ENCODE measurements around the gene TMEM150B. TPM values are rescaled to one million over a fixed set of nuclear protein-coding genes. Genes with fewer than 3 reads are reported as not detected.

TMEM150B gene
- total and polyA plus RNA-seq, 10 donors: 1.7 to 34.1 (median 7.8) TPM

Other genes starting within 250 kb of the TMEM150B start
- 1 to 10 TPM in 5 of 7 donors, under 1 TPM in 1, not detected in 1; 0.37 to 3.4 (median 2.2) TPM for gene EPS8L1, start 249.5 kb downstream of the TMEM150B start, total RNA-seq
- gene EPS8L1, start 249.5 kb downstream of the TMEM150B start, polyA plus RNA-seq: 1 to 10 TPM; 5.2 to 5.3 (median 5.3) TPM
- gene PPP1R12C, start 207.7 kb downstream of the TMEM150B start, total RNA-seq: 100 to 1,000 TPM in 5 of 7 donors, 10 to 100 TPM in 2; 88.2 to 193 (median 129) TPM
- 100 to 1,000 TPM in 2 of 3 donors, 10 to 100 TPM in 1; 98.2 to 292 (median 263) TPM for gene PPP1R12C, start 207.7 kb downstream of the TMEM150B start, polyA plus RNA-seq
- gene TNNT1, start 176.1 kb downstream of the TMEM150B start, total RNA-seq: 1 to 10 TPM in 4 of 7 donors, not detected in 3; 1.3 to 5.4 (median 2.6) TPM
- 1 to 10 TPM in 1 of 3 donors, under 1 TPM in 2; 0.26 to 6.2 (median 0.94) TPM for gene TNNT1, start 176.1 kb downstream of the TMEM150B start, polyA plus RNA-seq
- gene TNNI3, start 167.6 kb downstream of the TMEM150B start, total RNA-seq: not detected
- under 1 TPM; 0.15 to 0.74 (median 0.70) TPM for gene TNNI3, start 167.6 kb downstream of the TMEM150B start, polyA plus RNA-seq
- gene DNAAF3, start 158.7 kb downstream of the TMEM150B start, total RNA-seq: 1 to 10 TPM in 2 of 7 donors, under 1 TPM in 3, not detected in 2; 0.68 to 1.1 (median 0.76) TPM
- gene DNAAF3, start 158.7 kb downstream of the TMEM150B start, polyA plus RNA-seq: under 1 TPM; 0.28 to 0.45 (median 0.36) TPM
- 1 to 10 TPM in 1 of 7 donors, not detected in 6; 1.4 TPM for gene SYT5, start 145.1 kb downstream of the TMEM150B start, total RNA-seq
- under 1 TPM; 0.06 to 0.23 (median 0.13) TPM for gene SYT5, start 145.1 kb downstream of the TMEM150B start, polyA plus RNA-seq
- 10 to 100 TPM; 36.8 to 97.9 (median 53.8) TPM for gene PTPRH, start 115.8 kb downstream of the TMEM150B start, total RNA-seq
- gene PTPRH, start 115.8 kb downstream of the TMEM150B start, polyA plus RNA-seq: 10 to 100 TPM in 2 of 3 donors, 1 to 10 TPM in 1; 6.5 to 31.7 (median 14.9) TPM
- 10 to 100 TPM in 3 of 7 donors, 1 to 10 TPM in 4; 7.5 to 11.7 (median 9.6) TPM for gene TMEM86B, start 96.6 kb downstream of the TMEM150B start, total RNA-seq
- 10 to 100 TPM; 11.8 to 31.5 (median 28.2) TPM for gene TMEM86B, start 96.6 kb downstream of the TMEM150B start, polyA plus RNA-seq
- gene PPP6R1, start 66.3 kb downstream of the TMEM150B start, total RNA-seq: 100 to 1,000 TPM; 113 to 150 (median 133) TPM
- 10 to 100 TPM; 49.2 to 90.5 (median 65.1) TPM for gene PPP6R1, start 66.3 kb downstream of the TMEM150B start, polyA plus RNA-seq
- 10 to 100 TPM; 14.2 to 26.8 (median 17.6) TPM for gene HSPBP1, start 45.2 kb downstream of the TMEM150B start, total RNA-seq
- 10 to 100 TPM; 14.2 to 27.0 (median 26.4) TPM for gene HSPBP1, start 45.2 kb downstream of the TMEM150B start, polyA plus RNA-seq
- 1 to 10 TPM in 5 of 7 donors, under 1 TPM in 2; 0.79 to 2.9 (median 1.7) TPM for gene BRSK1, start 41.3 kb downstream of the TMEM150B start, total RNA-seq
- gene BRSK1, start 41.3 kb downstream of the TMEM150B start, polyA plus RNA-seq: 1 to 10 TPM in 2 of 3 donors, under 1 TPM in 1; 0.70 to 1.5 (median 1.0) TPM
- 10 to 100 TPM; 10.5 to 18.1 (median 12.8) TPM for gene KMT5C, start 14.5 kb upstream of the TMEM150B start, total RNA-seq
- 10 to 100 TPM in 1 of 3 donors, 1 to 10 TPM in 2; 5.7 to 12.2 (median 7.8) TPM for gene KMT5C, start 14.5 kb upstream of the TMEM150B start, polyA plus RNA-seq
- gene COX6B2, start 29.4 kb upstream of the TMEM150B start, total RNA-seq: 1 to 10 TPM in 1 of 7 donors, under 1 TPM in 4, not detected in 2; 0.30 to 1.6 (median 0.63) TPM
- gene COX6B2, start 29.4 kb upstream of the TMEM150B start, polyA plus RNA-seq: under 1 TPM in 2 of 3 donors, not detected in 1; 0.06 to 0.08 TPM
- gene GARIN5B, start 37.9 kb upstream of the TMEM150B start, total RNA-seq: not detected
- gene GARIN5B, start 37.9 kb upstream of the TMEM150B start, polyA plus RNA-seq: not detected
- under 1 TPM in 1 of 7 donors, not detected in 6; 0.23 TPM for gene IL11, start 45.1 kb upstream of the TMEM150B start, total RNA-seq
- gene IL11, start 45.1 kb upstream of the TMEM150B start, polyA plus RNA-seq: under 1 TPM in 2 of 3 donors, not detected in 1; 0.04 to 0.06 TPM
- gene TMEM190, start 51.5 kb upstream of the TMEM150B start, total RNA-seq: not detected
- gene TMEM190, start 51.5 kb upstream of the TMEM150B start, polyA plus RNA-seq: under 1 TPM in 1 of 3 donors, not detected in 2; 0.20 TPM
- 1 to 10 TPM; 3.7 to 8.8 (median 5.0) TPM for gene TMEM238, start 59.0 kb upstream of the TMEM150B start, total RNA-seq
- under 1 TPM in 2 of 3 donors, not detected in 1; 0.17 to 0.32 TPM for gene TMEM238, start 59.0 kb upstream of the TMEM150B start, polyA plus RNA-seq
- 1,000 to 10,000 TPM in 5 of 7 donors, 100 to 1,000 TPM in 2; 581 to 2,029 (median 1,447) TPM for gene RPL28, start 60.6 kb upstream of the TMEM150B start, total RNA-seq
- gene RPL28, start 60.6 kb upstream of the TMEM150B start, polyA plus RNA-seq: 1,000 to 10,000 TPM; 3,566 to 4,833 (median 4,082) TPM
- gene UBE2S, start 82.4 kb upstream of the TMEM150B start, total RNA-seq: 10 to 100 TPM; 14.4 to 40.8 (median 23.8) TPM
- 10 to 100 TPM in 2 of 3 donors, 1 to 10 TPM in 1; 4.9 to 18.7 (median 11.8) TPM for gene UBE2S, start 82.4 kb upstream of the TMEM150B start, polyA plus RNA-seq
- under 1 TPM in 1 of 7 donors, not detected in 6; 0.27 TPM for gene SHISA7, start 118.0 kb upstream of the TMEM150B start, total RNA-seq
- under 1 TPM in 1 of 3 donors, not detected in 2; 0.03 TPM for gene SHISA7, start 118.0 kb upstream of the TMEM150B start, polyA plus RNA-seq
- gene ISOC2, start 136.3 kb upstream of the TMEM150B start, total RNA-seq: 10 to 100 TPM; 38.6 to 85.0 (median 54.5) TPM
- 10 to 100 TPM; 55.6 to 98.7 (median 64.5) TPM for gene ISOC2, start 136.3 kb upstream of the TMEM150B start, polyA plus RNA-seq
- not detected for gene C19orf85, start 139.4 kb upstream of the TMEM150B start, total RNA-seq
- not detected for gene C19orf85, start 139.4 kb upstream of the TMEM150B start, polyA plus RNA-seq
- gene ZNF628, start 151.3 kb upstream of the TMEM150B start, total RNA-seq: 10 to 100 TPM in 3 of 7 donors, 1 to 10 TPM in 4; 4.4 to 13.6 (median 9.7) TPM
- 1 to 10 TPM; 1.4 to 8.2 (median 1.7) TPM for gene ZNF628, start 151.3 kb upstream of the TMEM150B start, polyA plus RNA-seq
- 10 to 100 TPM in 1 of 7 donors, 1 to 10 TPM in 6; 1.9 to 10.3 (median 6.9) TPM for gene NAT14, start 159.8 kb upstream of the TMEM150B start, total RNA-seq
- gene NAT14, start 159.8 kb upstream of the TMEM150B start, polyA plus RNA-seq: 10 to 100 TPM; 13.8 to 17.7 (median 15.5) TPM
- 10 to 100 TPM; 11.0 to 30.6 (median 24.1) TPM for gene SSC5D, start 163.1 kb upstream of the TMEM150B start, total RNA-seq
- 1 to 10 TPM in 2 of 3 donors, under 1 TPM in 1; 0.61 to 7.4 (median 2.5) TPM for gene SSC5D, start 163.1 kb upstream of the TMEM150B start, polyA plus RNA-seq
- gene SBK2, start 211.8 kb upstream of the TMEM150B start, total RNA-seq: not detected
- gene SBK2, start 211.8 kb upstream of the TMEM150B start, polyA plus RNA-seq: not detected
- not detected for gene SBK3, start 220.2 kb upstream of the TMEM150B start, total RNA-seq
- not detected for gene SBK3, start 220.2 kb upstream of the TMEM150B start, polyA plus RNA-seq